Central memory CD8-positive, alpha-beta T cell (primary cell): ENCODE measurements around the gene ZNF513.
"Not testable (repeated sequence)": the region's sequence is repeated elsewhere in the genome, so short reads cannot be mapped to it uniquely, and the experiment has no call there.

ENCODE experiments used
- ATAC-seq: fragments of 150-1000 bp; cut with Tn5 transposase; replicated peaks from 2 replicates; pipeline ENCODE4 v1.10.0; 2022; ENCODE audit warnings: mild to moderate bottlenecking, moderate FRiP score, moderate number of reproducible peaks; ENCODE audit not compliant: poor library complexity, severe bottlenecking; ENCODE audit errors: extremely low read depth
- DNase-seq, 2 donors: peaks; one replicate each; pipeline ENCODE4 v3.0.0; 2021; ENCODE audit warnings: low spot score in 2 of 2
- H3K27ac Mint-ChIP-seq: one replicate; pipeline ENCODE4 v1.8.0; 2022; ENCODE audit warnings: low read depth, mild to moderate bottlenecking, moderate library complexity, mixed read lengths
- H3K27me3 Mint-ChIP-seq: one replicate; pipeline ENCODE4 v1.8.0; 2022; ENCODE audit warnings: mixed read lengths
- H3K36me3 Mint-ChIP-seq: one replicate; pipeline ENCODE4 v1.8.0; 2022; ENCODE audit warnings: mild to moderate bottlenecking, moderate library complexity, mixed read lengths; ENCODE audit not compliant: insufficient read depth
- H3K4me1 Mint-ChIP-seq: one replicate; pipeline ENCODE4 v1.8.0; 2022; ENCODE audit warnings: mixed read lengths
- H3K4me3 Mint-ChIP-seq: one replicate; pipeline ENCODE4 v1.8.0; 2022; ENCODE audit warnings: mild to moderate bottlenecking, moderate library complexity, mixed read lengths
- H3K9me3 Mint-ChIP-seq: one replicate; pipeline ENCODE4 v1.8.0; 2022; ENCODE audit warnings: mixed read lengths

Gene ZNF513

DNA sequence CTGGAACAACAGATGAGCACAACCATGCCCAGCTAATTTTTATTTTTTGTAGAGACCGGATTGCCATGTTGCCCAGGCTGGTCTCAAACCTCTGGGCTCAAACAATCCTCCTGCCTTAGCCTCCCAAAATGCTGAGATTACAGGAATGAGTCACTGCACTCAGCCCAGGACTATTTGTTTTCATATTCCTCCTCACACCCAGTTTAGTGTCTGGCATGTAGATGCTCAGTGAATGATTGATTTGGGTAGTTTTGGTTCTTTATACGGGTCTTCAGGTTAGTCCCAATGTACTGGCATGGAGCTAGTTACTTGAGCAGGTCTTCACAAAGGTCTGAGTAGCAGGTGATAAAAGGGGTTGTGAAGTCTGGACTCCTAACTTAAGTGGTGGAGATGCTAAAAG lies 16.6 kb downstream of the ZNF513 start:
- H3K4me1 Mint-ChIP-seq = peaks cover 7% of the 10 kb centered on the region
- no peak overlapping the region for H3K4me3 Mint-ChIP-seq
- DNase-seq (no peak), ATAC-seq (no peak)
- H3K27me3 Mint-ChIP-seq = no peaks in the 10 kb centered on the region
- H3K9me3 Mint-ChIP-seq = no peaks in the 10 kb centered on the region
- H3K27ac Mint-ChIP-seq = no peak overlapping the region
- peaks cover 11% of the 10 kb centered on the region for H3K36me3 Mint-ChIP-seq

DNA sequence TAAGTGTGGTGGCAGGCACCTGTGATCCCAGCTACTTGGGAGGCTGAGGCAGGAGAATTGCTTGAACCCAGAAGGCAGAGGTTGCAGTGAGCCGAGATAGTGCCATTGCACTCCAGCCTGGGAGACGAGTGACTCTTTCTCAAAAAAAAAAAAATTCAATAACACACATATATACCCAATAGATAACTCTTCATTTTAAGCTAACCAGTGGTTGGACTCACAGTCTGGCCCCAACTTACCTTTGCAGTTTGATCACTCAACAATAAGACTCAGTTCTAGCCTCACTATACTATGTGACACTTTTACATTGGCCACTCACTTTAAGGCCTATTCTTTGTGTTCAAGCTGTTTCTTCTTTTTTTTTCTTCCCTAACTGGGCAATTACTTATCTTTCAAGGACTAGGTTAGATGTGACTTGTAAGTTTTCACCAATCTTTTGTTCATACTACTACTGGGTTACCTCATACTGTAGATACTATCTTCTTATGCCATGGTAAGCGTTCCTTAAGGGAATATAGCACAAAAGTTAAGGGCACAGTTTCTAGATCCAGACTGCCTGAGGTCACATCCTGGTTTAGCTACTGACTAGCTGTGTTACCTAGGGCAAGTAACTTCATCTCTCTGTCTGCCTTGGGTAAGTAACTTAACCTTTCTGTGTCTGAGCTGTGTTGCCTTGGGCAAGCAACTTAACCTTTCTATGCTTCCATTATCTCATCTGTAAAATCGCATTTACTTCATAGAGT lies 17.7 kb downstream of the ZNF513 start:
- Mint-ChIP-seq H3K4me3 (no peak overlapping the region), H3K9me3 (no peaks in the 10 kb centered on the region), H3K4me1 (peaks cover 10% of the 10 kb centered on the region), H3K27ac (no peak overlapping the region), H3K27me3 (no peaks in the 10 kb centered on the region), H3K36me3 (peaks cover 11% of the 10 kb centered on the region)
- ATAC-seq = no peak
- DNase-seq = no peak

DNA sequence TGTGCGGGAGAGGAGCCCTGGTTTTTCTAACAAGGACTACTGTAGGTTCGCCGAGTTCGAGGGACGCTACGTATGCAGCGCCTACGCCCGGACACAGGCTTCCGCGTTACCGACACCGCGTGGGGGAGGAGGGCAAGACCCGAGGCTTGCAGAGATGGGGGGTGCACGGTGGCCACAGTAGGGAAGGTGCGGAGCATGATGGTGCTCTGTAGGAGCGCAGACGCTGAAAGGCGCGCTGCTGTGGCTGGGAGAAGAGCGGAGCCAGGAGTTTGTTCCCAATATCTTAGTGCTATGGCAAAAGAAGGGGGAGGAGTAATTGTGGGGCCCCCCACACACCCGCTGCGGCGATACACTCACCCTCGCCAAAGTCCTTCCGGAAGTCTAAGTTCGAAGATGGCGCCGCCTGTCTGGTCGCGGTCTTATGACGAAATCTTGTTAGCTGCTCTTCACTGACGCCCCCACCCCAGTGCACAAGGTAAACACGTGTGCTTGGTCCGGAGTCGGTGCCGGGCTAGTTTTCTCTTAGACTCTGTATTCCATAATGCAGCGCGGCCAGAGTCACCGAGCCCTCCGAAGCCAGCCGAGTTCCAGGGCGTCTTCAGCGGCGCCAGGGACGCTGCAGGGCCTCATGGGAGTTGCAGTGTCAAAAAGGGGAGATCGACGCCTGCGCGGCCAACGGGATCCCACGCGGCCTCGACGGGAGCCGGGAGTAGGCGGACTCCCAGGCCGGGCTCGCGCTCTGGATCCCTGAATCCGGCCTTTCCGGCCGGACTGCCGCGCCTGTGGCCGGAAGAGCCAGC lies 24.0 kb downstream of the ZNF513 start, which contains the start of gene GTF3C2:
GTF3C2 (minus strand) TSS at position 383 of the 800 bp plus-strand sequence. CDS start 13,210 bp downstream, outside the sequence.
- Mint-ChIP-seq H3K4me1 (peaks cover 52% of the 10 kb centered on the region), H3K36me3 (peaks cover 16% of the 10 kb centered on the region), H3K27me3 (no peaks in the 10 kb centered on the region), H3K27ac (peak within 1 kb of the TSS; percentile 99), H3K4me3 (peak within 1 kb of the TSS; percentile 96), H3K9me3 (no peaks in the 10 kb centered on the region)
- DNase-seq = peak; percentile 84 to 91
- peak; percentile 85 for ATAC-seq

DNA sequence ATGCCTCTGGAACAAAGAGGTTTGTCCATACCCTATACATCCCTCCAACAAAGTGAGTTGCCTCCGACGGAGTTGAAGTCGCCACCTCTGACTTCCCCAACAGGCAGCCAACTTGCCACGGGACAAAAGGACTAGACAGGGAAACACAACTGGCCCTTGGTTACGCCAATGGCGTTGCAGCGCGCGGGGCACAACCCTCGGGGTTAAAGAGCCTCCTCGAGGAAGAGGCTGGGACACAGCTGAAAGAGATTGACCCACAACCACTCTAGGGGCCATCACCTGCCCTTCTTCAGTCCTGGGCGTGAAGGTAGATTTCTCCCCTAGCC lies 24.5 kb downstream of the ZNF513 start:
- H3K4me3 Mint-ChIP-seq = peak overlapping the region; percentile 96
- peak overlapping the region; percentile 99 for H3K27ac Mint-ChIP-seq
- no peak for DNase-seq
- peaks cover 16% of the 10 kb centered on the region for H3K36me3 Mint-ChIP-seq
- peaks cover 54% of the 10 kb centered on the region for H3K4me1 Mint-ChIP-seq
- no peaks in the 10 kb centered on the region for H3K27me3 Mint-ChIP-seq
- H3K9me3 Mint-ChIP-seq = no peaks in the 10 kb centered on the region
- ATAC-seq = peak; percentile 26

DNA sequence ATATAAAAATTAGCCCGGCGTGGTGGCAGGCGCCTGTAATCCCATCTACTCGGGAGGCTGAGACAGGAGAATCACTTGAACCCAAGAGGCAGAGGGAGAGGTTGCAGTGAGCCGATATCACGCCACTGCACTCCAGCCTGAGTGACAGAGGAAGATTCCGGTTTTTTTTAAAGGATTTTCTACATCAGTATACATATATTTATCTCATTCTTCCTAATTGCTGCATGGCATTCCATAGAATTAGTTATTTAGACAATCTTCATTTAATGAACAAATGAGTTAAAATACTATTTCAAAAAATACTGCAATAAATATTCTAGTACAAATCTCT lies 26.0 kb downstream of the ZNF513 start:
- Mint-ChIP-seq H3K4me3 (no peak overlapping the region), H3K36me3 (peaks cover 18% of the 10 kb centered on the region), H3K9me3 (no peaks in the 10 kb centered on the region), H3K27ac (no peak overlapping the region), H3K27me3 (no peaks in the 10 kb centered on the region), H3K4me1 (peaks cover 60% of the 10 kb centered on the region)
- ATAC-seq (no peak), DNase-seq (no peak)

DNA sequence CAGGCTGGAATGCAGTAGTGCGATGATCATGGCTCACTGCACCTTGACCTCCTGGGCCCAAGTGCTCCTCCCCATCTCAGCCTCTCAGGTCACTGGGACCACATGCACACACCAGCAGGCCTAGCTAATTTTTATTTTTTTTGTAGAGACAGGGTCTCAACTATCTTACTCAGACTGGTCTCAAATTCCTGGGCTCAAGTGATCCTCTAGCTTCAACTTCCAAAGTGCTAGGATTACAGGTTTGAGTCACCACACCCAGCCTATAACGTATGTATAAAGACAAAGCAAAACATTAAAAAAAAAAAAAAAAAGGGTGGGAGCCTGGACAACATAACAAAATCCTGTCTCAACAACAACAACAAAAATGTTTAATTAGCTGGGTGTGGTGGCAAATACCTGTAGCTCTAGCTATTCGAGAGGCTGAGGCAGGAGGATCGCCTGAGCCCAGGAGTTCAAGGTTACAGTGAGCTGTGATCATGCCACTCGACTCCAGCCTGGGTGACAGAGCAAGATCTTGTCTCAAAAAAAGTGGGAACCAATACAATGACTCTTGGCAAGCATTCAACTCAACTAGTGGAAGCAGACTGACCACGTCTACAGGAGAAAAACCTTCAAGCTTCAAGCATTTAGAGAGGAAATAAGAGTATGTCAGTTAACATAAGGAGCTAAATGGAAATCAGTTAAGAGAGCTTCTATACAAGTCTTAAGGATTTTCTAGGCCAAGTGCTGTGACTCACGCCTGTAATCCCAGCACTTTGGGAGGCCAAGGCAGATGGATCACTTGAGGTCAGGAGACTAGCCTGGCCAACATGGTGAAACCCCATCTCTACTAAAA lies 26.6 kb downstream of the ZNF513 start:
- ATAC-seq = no peak
- no peaks in the 10 kb centered on the region for H3K9me3 Mint-ChIP-seq
- H3K36me3 Mint-ChIP-seq = peaks cover 20% of the 10 kb centered on the region
- no peak for DNase-seq
- no peaks in the 10 kb centered on the region for H3K27me3 Mint-ChIP-seq
- no peak overlapping the region for H3K4me3 Mint-ChIP-seq
- H3K27ac Mint-ChIP-seq = peak overlapping the region; percentile 78
- H3K4me1 Mint-ChIP-seq = peaks cover 60% of the 10 kb centered on the region

DNA sequence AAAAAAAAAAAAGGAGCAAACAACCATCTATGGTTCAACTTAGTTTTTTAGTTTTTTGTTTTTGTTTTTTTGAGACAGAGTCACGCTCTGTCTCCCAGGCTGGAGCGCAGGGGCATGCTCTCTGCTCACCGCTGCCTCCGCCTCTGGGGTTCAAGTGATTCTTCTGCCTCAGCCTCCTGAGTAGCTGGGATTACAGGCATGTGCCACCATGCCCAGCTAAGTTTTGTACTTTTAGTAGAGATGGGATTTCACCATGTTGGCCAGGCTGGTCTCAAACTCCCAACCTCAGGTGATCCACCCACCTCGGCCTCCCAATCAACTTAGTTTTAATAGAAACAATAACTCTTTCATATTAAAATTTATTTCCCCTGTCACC lies 27.2 kb downstream of the ZNF513 start:
- H3K9me3 Mint-ChIP-seq, DNase-seq, H3K4me3 Mint-ChIP-seq, H3K27me3 Mint-ChIP-seq, ATAC-seq: not testable (repeated sequence)
- Mint-ChIP-seq H3K27ac (peak overlapping the region; percentile 78), H3K36me3 (peaks cover 18% of the 10 kb centered on the region), H3K4me1 (peaks cover 55% of the 10 kb centered on the region)

DNA sequence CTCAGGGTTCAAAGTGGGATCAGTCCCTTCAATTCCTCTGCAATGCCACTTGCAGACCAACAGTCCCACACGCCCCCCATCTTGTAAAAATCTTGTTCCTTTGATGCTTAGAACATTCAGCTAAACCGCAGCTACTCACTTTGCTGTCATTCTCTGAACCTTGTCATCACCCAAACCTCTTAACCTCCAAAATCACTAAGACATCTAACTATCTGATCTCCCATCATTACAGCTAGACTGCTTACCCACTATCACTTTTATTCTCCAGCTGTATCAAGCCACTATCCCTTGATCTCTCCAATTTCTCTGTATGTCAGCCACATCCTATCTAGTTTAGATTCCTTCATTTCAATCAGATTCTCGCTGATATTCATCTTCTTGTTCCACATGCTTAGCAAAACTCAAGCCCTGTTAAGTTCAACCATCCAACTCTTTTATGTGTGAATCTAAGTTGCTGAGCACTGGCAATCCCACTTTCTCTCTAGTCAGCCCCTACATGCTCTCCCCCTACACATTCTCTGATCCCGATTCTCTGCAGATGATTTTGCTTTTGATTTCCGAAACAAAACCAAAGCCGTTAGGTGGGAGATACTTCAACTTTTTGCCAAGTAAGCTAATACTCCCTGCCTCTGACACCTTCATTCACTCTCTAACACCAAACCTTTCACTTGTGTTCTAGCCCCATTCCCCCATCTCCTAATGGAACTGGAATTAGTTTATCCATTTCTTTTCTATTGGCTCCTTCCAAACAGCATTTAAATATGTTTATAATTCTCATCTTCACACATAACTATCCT lies 28.5 kb downstream of the ZNF513 start:
- DNase-seq = no peak

DNA sequence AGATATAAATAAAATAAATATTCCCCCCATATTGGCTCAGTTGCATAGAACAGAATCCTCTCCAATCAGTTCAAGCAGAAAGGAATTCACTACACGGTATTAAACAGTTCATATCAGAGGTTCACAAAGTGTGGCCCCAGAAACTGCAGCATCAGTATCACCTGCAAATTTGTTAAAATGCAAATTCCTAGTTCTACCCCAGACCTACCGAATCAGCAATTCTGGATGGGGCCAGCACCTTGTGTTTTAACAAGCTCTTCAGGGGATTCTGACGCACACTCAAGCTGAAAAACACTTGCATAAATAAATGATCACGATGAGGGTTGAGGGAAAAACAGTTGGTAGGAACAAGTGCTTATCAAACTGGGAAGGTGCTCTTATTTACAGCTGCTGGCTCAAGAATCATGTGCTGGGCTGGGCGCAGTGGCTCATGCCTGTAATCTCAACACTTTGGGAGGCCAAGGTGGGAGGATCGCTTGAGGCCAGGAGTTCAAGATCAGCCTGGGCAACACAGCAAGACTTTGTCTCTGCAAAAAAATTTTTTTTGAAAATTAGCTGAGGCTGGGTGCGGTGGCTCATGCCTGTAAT lies 30.3 kb downstream of the ZNF513 start:
- DNase-seq = no peak
- Mint-ChIP-seq H3K36me3 (peaks cover 6% of the 10 kb centered on the region), H3K4me1 (peaks cover 42% of the 10 kb centered on the region), H3K9me3 (no peaks in the 10 kb centered on the region), H3K27ac (no peak overlapping the region), H3K4me3 (no peak overlapping the region), H3K27me3 (no peaks in the 10 kb centered on the region)
- ATAC-seq = no peak

More for the DNA sequence above, 28.5 kb downstream of the ZNF513 start:
- no peak overlapping the region for H3K4me3 Mint-ChIP-seq
- H3K27me3 Mint-ChIP-seq = no peaks in the 10 kb centered on the region
- peak overlapping the region; percentile 68 for H3K27ac Mint-ChIP-seq
- H3K36me3 Mint-ChIP-seq = peaks cover 20% of the 10 kb centered on the region
- no peaks in the 10 kb centered on the region for H3K9me3 Mint-ChIP-seq
- H3K4me1 Mint-ChIP-seq = peaks cover 50% of the 10 kb centered on the region
- no peak for ATAC-seq

DNA sequence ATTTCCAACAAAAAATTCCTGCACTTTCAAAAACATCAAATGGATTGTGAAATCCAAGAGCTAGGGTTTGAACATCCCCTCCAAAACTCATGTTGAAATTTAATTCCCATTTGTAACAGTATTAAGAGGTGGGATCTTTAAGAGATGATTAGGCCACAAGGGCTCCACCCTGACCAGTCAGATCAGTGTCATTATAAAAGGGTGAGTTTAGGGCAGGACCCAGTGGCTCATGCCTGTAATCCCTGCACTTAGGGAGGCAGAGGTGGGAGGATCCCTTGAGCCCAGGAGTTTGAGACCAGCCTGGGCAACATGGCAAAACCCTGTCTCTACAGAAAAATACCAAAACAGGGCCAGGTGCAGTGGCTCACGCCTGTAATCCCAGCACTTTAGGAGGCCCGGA lies 32.9 kb downstream of the ZNF513 start:
- ATAC-seq (no peak), DNase-seq (no peak)
- H3K27ac Mint-ChIP-seq = peak overlapping the region; percentile 29
- peaks cover 10% of the 10 kb centered on the region for H3K36me3 Mint-ChIP-seq
- no peaks in the 10 kb centered on the region for H3K9me3 Mint-ChIP-seq
- H3K27me3 Mint-ChIP-seq = no peaks in the 10 kb centered on the region
- no peak overlapping the region for H3K4me3 Mint-ChIP-seq
- H3K4me1 Mint-ChIP-seq = peaks cover 34% of the 10 kb centered on the region

DNA sequence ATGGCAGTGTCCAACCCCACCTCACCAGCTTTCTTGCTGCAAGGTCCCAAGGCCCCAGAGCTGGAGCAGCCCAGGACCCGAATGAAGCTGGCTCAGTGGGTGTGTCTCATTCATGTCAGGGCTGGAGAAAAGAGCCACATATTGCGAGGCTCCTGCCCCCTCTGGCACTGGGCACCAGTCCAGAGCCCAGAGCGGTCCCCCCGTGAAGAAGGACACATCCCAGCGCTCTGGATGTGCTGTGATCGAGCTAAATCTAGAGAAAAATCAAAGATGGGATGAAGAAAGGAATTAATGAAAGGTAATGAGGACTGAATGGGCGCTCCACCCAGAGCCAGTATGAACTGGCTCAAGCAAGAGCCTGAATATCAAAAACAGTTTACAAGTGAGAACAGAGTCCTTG lies 44.4 kb downstream of the ZNF513 start:
- Mint-ChIP-seq H3K36me3 (peaks cover 48% of the 10 kb centered on the region), H3K27ac (peak overlapping the region; percentile 68), H3K9me3 (no peaks in the 10 kb centered on the region), H3K4me3 (no peak overlapping the region), H3K4me1 (no peaks in the 10 kb centered on the region), H3K27me3 (no peaks in the 10 kb centered on the region)
- DNase-seq = no peak
- ATAC-seq = no peak

DNA sequence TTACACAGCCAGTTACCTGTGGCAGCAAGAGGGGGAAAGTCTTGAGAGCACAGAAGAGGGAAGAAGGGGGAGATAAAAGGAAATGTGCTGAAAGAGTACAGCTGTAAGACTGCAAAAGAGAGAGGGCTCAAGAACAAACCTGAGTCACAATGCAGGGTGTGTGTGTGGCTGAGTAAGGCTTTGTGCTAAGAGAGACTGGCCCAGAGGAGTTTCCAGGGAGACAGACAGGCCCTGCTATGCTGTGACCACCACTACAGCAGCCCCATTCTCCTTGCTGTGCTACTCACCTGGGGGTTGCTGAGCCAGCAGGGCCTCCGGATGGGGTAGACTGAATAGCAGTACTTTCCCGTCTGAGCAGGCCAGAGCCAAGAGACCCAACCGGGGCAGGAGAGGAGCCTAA lies 45.2 kb downstream of the ZNF513 start:
- H3K4me3 Mint-ChIP-seq = no peak overlapping the region
- peaks cover 42% of the 10 kb centered on the region for H3K36me3 Mint-ChIP-seq
- DNase-seq (no peak), ATAC-seq (no peak)
- peak overlapping the region; percentile 68 for H3K27ac Mint-ChIP-seq
- H3K9me3 Mint-ChIP-seq = no peaks in the 10 kb centered on the region
- no peaks in the 10 kb centered on the region for H3K27me3 Mint-ChIP-seq
- no peaks in the 10 kb centered on the region for H3K4me1 Mint-ChIP-seq
